RWPE1 (cell line): ENCODE measurements around the gene TBC1D16.

Experiments used
- CTCF ChIA-PET: fragments of 350-600 bp; sonication (Branson Sonifier 250); formaldehyde crosslinking; extraction: SDS; loops from one replicate; lab custom pipeline; 2021; lab: Yijun Ruan, JAX
- POLR2A ChIA-PET: fragments of 400-600 bp; formaldehyde crosslinking; extraction: SDS; loops from one replicate; lab custom pipeline; 2020; ENCODE audit warnings: antibody characterized with exemption; ENCODE audit not compliant: low non-redundant PET; lab: Yijun Ruan, JAX
- DNase-seq: peaks from one replicate; pipeline ENCODE4 v3.0.0; 2012; ENCODE audit warnings: low spot score
- H3K27ac ChIP-seq: fragments of 450-650 bp; 2 replicates; pipeline ENCODE4 v1.5.1; 2017
- TF ChIP-seq, protein P1 (sequence below): fragments of 450-650 bp; conservative IDR thresholded peaks from 2 replicates; pipeline ENCODE4 v1.5.1; 2017; ENCODE audit warnings: low read depth, mild to moderate bottlenecking

The TBC1D16 gene

DNA sequence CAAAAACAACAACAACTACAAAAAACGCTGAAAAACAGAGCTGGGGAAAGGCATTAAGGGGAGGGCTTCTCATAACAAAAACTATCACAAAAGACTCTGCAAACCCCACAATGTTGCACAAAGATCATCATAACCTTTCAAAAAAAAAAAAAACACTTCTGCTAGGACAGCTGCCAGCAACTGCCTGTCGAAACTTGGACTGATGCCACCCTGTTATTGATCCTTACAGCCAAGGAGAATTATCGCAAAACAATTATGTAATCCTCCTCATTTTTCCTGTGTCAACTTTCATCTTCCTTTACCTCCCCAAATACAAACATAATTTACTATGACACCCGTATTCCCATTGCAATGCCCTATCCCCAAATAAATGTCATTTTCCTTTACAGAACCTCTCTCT, 10.0 kb upstream of the TBC1D16 start:
- DNase-seq, result no peak
- ChIA-PET POLR2A (no interaction called here), CTCF (no interaction called here)
- no peak overlapping the region for H3K27ac ChIP-seq
- TF ChIP-seq, protein P1, sequence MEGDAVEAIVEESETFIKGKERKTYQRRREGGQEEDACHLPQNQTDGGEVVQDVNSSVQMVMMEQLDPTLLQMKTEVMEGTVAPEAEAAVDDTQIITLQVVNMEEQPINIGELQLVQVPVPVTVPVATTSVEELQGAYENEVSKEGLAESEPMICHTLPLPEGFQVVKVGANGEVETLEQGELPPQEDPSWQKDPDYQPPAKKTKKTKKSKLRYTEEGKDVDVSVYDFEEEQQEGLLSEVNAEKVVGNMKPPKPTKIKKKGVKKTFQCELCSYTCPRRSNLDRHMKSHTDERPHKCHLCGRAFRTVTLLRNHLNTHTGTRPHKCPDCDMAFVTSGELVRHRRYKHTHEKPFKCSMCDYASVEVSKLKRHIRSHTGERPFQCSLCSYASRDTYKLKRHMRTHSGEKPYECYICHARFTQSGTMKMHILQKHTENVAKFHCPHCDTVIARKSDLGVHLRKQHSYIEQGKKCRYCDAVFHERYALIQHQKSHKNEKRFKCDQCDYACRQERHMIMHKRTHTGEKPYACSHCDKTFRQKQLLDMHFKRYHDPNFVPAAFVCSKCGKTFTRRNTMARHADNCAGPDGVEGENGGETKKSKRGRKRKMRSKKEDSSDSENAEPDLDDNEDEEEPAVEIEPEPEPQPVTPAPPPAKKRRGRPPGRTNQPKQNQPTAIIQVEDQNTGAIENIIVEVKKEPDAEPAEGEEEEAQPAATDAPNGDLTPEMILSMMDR, result no peak

DNA sequence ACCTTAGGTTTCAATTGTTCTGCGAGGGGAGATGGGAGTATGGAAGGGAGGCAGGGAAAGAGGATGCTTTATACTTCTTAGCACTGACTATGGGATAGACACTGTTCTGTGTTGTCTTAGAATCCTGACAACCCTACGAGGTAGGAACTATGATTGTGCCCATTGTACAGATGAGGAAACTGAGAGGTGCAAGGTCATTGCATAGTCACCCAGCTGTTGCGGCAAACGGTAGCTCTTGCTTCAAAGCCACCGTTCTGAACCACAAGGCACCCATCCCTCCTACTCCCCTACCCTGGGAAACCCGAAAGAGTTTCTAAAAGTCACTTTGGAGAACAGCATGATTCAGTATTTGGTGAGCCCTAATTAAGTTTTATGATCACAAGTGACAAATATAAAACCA, 8.3 kb upstream of the TBC1D16 start:
- ChIA-PET POLR2A (no interaction called here), CTCF (interaction anchor here (0.7 kb wide), 1 partner anchor 12 kb away, joined by 3 read pairs; no protein-coding TSS in a partner anchor)
- no peak overlapping the region for H3K27ac ChIP-seq
- no peak for DNase-seq
- TF ChIP-seq, protein P1, result no peak

DNA sequence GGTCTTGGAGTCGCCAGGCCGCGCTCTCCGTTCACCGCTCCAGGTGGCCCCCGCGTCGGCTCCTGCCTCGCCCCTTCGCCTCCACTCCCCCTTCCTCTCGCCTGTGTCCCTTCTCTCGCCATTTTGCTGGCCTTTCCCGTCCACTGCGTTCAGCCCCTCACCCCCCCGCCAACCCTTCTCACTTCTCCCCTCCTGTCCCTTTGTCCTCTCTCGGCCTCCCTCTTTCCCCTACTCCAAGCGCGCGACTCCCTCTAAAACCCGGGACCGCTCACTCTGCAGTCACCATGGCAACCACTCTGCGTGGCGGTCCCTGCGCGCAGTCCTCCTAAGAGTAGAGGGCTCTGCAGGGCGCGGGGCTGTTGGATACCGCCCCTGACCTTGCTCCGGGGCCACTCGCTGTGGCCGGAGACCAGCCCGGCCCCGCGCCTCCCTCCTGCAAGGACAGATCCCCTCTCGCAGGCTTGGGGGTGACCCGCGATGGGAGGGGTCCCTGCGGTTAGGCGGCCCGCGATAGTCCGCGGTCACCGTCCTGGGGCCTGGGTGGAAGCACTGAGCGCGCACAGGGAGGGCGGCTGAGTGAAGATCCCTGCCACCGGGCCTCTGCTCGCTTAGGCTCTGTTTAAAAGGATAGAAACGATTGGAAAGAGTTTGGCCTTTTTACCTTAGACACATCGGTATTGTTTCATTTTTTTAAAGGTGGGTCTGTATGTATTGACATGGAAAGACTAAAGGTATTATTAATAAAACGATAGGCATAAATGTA, 1.2 kb upstream of the TBC1D16 start:
- ChIA-PET POLR2A (no interaction called here), CTCF (no interaction called here)
- no peak for DNase-seq
- TF ChIP-seq, protein P1, result no peak
- peak overlapping the region; percentile 78 for H3K27ac ChIP-seq

DNA sequence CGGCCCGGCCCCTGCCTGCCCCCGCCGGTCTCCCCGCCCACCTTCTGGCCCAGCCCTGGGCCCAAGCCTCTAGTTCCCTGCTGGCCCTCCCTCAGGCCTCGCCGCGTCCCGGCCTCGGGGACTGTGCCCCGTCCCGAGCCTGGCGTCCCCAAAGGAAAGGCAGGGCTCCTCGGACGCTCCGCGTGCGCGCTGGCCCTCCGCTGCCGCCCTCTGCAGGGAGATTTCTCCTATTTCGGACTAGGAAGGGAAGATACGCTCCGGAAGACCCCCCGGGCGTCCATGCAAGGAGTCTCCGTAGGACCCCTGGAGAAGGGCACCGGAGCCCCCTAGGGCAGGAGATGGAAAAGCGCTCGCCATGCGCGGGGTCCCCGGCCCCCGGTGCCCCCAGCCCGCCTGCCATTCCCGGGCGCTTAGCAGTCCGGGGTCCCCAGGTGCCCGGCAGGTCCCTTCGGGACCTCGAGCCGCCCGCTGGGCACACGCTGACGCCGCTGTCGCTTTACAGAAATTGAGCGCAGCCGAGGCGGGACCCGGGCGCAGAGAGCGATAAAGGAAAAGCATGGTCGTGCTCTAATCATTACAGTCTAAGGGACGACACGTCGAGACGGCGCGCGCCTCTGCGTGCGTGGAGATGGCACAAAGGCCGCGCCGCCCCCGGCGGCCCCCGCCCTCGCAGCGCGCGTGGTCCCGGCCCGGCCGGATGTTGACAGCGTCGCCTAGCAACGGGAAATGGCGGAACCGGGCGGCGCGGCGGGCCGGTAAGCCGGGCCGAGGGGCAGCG, 454 bp upstream of the TBC1D16 start, which contains the start of gene CCDC40:
Gene CCDC40 (plus strand): TSS at position 706 of the 778 bp plus-strand sequence. CDS start 21 bp downstream, at position 727.
- TF ChIP-seq, protein P1, result no peak
- ChIA-PET CTCF (no interaction called here), POLR2A (no interaction called here)
- peak; percentile 87 for DNase-seq
- H3K27ac ChIP-seq, result peak within 1 kb of the TSS; percentile 78

DNA sequence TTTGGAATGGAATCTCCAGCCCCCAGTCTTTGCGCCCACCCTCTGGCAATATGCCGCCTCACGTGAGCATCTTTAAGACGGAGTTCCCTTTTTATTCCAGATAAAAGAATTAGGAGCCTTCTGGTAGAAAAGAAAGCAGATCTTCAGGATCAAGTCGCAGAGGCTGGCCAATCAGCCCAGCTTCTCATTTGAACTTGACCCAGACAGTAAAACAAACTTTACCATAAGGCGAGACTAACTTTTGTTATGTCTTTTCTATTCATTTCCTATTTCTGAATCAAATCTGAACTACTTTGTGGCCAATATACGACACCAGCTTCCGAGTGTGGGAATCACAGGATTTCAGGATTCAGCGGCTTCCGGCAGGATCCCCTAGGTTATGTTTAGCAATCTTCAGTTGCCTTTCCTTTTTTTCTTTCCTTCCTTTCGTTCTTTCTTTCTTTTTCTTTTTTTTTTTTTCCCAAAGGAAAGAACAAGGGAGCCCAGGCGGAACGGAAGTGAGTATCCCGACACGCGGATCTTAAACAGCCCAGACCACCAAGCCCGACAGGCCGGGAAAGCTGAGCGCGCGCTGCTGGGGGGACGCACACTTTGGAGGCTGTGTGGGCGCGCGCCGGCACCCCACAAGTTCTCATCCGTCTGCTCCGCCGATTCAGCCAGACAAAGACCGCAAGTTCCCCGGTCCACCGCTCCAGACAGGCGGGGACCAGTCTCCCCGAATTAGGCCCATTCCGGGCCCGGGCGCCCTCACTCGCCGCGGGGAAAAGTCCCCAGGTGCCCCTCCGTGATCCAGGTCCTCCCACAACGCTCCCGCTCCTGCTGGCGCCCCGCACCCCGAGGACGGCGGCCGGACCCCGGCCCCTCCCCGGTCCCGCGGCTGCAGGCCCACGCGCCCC, 633 bp downstream of the TBC1D16 start:
- ChIA-PET CTCF (interaction anchor here (0.6 to 1.9 kb wide), 2 partner anchors 29 to 135 kb away, joined by 4 to 8 read pairs; partner anchors contain the start of gene CARD14), POLR2A (interaction anchor here (0.7 kb wide), 1 partner anchor 16 kb away, joined by 3 read pairs; no protein-coding TSS in a partner anchor)
- H3K27ac ChIP-seq, result peak overlapping the region; percentile 78
- TF ChIP-seq, protein P1, result no peak
- peak; percentile 41 for DNase-seq

DNA sequence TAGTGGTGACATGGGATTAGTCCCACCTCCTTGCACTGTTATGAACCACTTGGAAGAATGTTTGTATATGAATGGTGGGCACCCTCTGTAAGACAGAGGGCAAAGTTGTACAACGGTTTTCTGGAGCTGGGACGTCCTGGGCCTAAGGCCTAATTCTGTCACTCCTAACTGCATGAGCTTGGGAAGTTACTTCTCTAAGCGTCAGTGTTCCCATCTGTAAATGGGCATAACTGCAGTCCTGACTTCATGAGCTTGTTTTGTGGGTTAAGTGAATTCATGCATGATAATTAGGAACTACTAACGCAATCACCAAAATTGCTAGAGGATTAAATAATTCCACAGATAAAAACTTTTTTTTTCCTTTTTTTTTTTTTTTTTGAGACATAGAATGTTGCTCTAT, 1.8 kb downstream of the TBC1D16 start:
- POLR2A ChIA-PET, result no interaction called here
- no peak overlapping the region for H3K27ac ChIP-seq
- no peak for DNase-seq
- TF ChIP-seq, protein P1, result no peak
- CTCF ChIA-PET, result interaction anchor here (1.9 kb wide), 1 partner anchor 28 kb away, joined by 8 read pairs; no protein-coding TSS in a partner anchor
